Measurements from ENCODE around the gene CGN. TPM values are rescaled to one million over a fixed set of nuclear protein-coding genes. Genes with fewer than 3 reads are reported as not detected.

The CGN gene
- total and polyA plus RNA-seq, 2 donors (not counting 1 experiment from before 2014, with no cell fraction given) = 0.22 to 0.81 TPM

DNA sequence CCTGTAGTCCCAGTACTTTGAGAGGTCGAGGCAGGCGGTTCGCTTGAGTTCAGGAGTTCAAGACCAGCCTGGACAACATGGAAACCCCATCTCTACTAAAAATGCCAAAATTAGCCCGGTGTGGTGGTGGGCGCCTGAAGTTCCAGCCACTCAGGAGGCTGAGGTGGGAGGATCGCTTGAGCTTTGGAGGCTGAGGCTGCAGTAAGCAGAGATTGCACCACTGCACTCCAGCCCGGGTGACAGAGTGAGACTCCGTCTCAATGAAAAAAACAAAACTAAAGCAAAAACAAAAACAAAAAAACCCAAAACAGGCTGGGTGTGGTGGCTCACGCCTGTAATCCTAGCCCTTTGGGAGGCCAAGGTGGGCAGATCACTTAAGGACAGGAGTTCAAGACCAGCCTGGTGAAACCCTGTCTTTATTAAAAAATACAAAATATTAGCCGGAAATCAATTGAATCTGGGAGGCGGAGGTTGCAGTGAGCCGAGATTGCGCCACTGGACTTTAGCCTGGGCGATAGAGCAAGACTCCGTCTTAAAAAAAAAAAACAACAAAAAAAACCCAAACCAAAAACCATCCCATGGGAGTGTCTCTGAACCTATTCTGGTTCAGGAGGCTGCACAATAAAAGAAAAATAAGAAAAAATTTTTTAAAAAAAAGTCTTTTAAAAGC is 1.7 kb upstream of the CGN start:
- Histone ChIP-seq H4K20me1 (ENCODE audit: control insufficient read depth, insufficient read depth, low read length, poor library complexity, severe bottlenecking) (no peaks in the 10 kb centered on the region), H3K9me3 (ENCODE audit: control extremely low read depth in 1 of 3, control insufficient read depth in 2 of 3, insufficient read depth in 1 of 3, low read length in 2 of 3) (no peaks in the 10 kb centered on the region), H3K9ac (ENCODE audit: low read length) (no peak overlapping the region), H3K36me3 (replicated peaks in 1 of 2; ENCODE audit: control extremely low read depth in 1 of 2, control insufficient read depth in 1 of 2, extremely low read depth in 1 of 2, insufficient read depth in 2 of 2, low read length in 1 of 2) (no peaks in the 10 kb centered on the region), H3K27ac (ENCODE audit: low read length in 2 of 2) (no peak overlapping the region), H3K4me2 (replicated peaks; ENCODE audit: low read depth, low read length, poor library complexity, severe bottlenecking) (no peak overlapping the region), H3K79me2 (ENCODE audit: control insufficient read depth, insufficient read depth, low read length) (no peaks in the 10 kb centered on the region), H2AFZ (ENCODE audit: insufficient read depth, low read depth, low read length, poor library complexity, severe bottlenecking) (no peak overlapping the region), H3K4me1 (ENCODE audit: control insufficient read depth in 2 of 2, insufficient read depth in 2 of 2, low read length in 2 of 2) (peaks cover 16 to 23% of the 10 kb centered on the region in 2 donors), H3K4me3 (ENCODE audit: control extremely low read depth in 1 of 5, extremely low read depth in 1 of 5, insufficient read depth in 1 of 5, low read depth in 2 of 5, low read length in 4 of 5) (no peak overlapping the region), H3K27me3 (replicated peaks in 1 of 4; ENCODE audit: control extremely low read depth in 1 of 4, control insufficient read depth in 3 of 4, insufficient read depth in 4 of 4, low read length in 3 of 4) (peaks cover 0 to 12% (median 2%) of the 10 kb centered on the region in 4 experiments)
- CTCF ChIA-PET = interaction anchor here (2.1 kb wide), 1 partner anchor 65 kb away, joined by 8 read pairs; no protein-coding TSS in a partner anchor
- TF ChIP-seq CTCF (IDR thresholded peaks at IDR 0.05) = no peak
- no peak for TF ChIP-seq EZH2 (IDR thresholded peaks at IDR 0.05; ENCODE audit: borderline replicate concordance, insufficient read depth, low read depth, low read length, poor library complexity, severe bottlenecking)
- Mint-ChIP-seq H3K4me3 (no peak overlapping the region), H3K9me3 (ENCODE audit: insufficient read depth) (no peaks in the 10 kb centered on the region), H3K27ac (no peak overlapping the region), H3K27me3 (no peaks in the 10 kb centered on the region), H3K4me1 (peaks cover 15% of the 10 kb centered on the region)
- ATAC-seq (ENCODE audit: low read depth) (no peak), DNase-seq (no peak)
- intact Hi-C loops (cut with micrococcal nuclease) = no loop called here
- POLR2A ChIA-PET = no interaction called here
- 91% methylated on average over 14 of the region's 15 CpGs for WGBS (ENCODE audit: insufficient coverage)

GRCh38 chr1:151510020-151510405 is 1.2 kb upstream of the CGN start:
- CTCF ChIA-PET = interaction anchor here (1.2 to 2.1 kb wide), 2 partner anchors 29 to 65 kb away, joined by 3 to 8 read pairs; no protein-coding TSS in a partner anchor
- no peaks in the 10 kb centered on the region for H3K9me3 ChIP-seq (ENCODE audit: control extremely low read depth in 1 of 3, control insufficient read depth in 2 of 3, insufficient read depth in 1 of 3, low read length in 2 of 3)
- H3K9me3 Mint-ChIP-seq (ENCODE audit: insufficient read depth) = no peaks in the 10 kb centered on the region
- no peak overlapping the region for H3K27ac Mint-ChIP-seq
- ATAC-seq (ENCODE audit: low read depth) (no peak), DNase-seq (no peak)
- peaks cover 16 to 23% of the 10 kb centered on the region in 2 donors for H3K4me1 ChIP-seq (ENCODE audit: control insufficient read depth in 2 of 2, insufficient read depth in 2 of 2, low read length in 2 of 2)
- no peaks in the 10 kb centered on the region for H3K36me3 ChIP-seq (replicated peaks in 1 of 2; ENCODE audit: control extremely low read depth in 1 of 2, control insufficient read depth in 1 of 2, extremely low read depth in 1 of 2, insufficient read depth in 2 of 2, low read length in 1 of 2)
- peaks cover 0 to 12% (median 2%) of the 10 kb centered on the region in 4 experiments for H3K27me3 ChIP-seq (replicated peaks in 1 of 4; ENCODE audit: control extremely low read depth in 1 of 4, control insufficient read depth in 3 of 4, insufficient read depth in 4 of 4, low read length in 3 of 4)
- H3K27ac ChIP-seq (ENCODE audit: low read length in 2 of 2) = no peak overlapping the region
- WGBS (ENCODE audit: insufficient coverage) = 86% methylated on average over 1 of the region's 9 CpGs
- POLR2A ChIA-PET = no interaction called here
- no peak overlapping the region for H3K9ac ChIP-seq (ENCODE audit: low read length)
- H2AFZ ChIP-seq (ENCODE audit: insufficient read depth, low read depth, low read length, poor library complexity, severe bottlenecking) = peak overlapping the region; percentile 95
- H3K4me1 Mint-ChIP-seq = peaks cover 15% of the 10 kb centered on the region
- TF ChIP-seq CTCF (IDR thresholded peaks at IDR 0.05) (no peak), EZH2 (IDR thresholded peaks at IDR 0.05; ENCODE audit: borderline replicate concordance, insufficient read depth, low read depth, low read length, poor library complexity, severe bottlenecking) (no peak)
- peak overlapping the region; percentile 100 for H3K4me2 ChIP-seq (replicated peaks; ENCODE audit: low read depth, low read length, poor library complexity, severe bottlenecking)
- H3K27me3 Mint-ChIP-seq = no peaks in the 10 kb centered on the region
- H3K79me2 ChIP-seq (ENCODE audit: control insufficient read depth, insufficient read depth, low read length) = no peaks in the 10 kb centered on the region
- H4K20me1 ChIP-seq (ENCODE audit: control insufficient read depth, insufficient read depth, low read length, poor library complexity, severe bottlenecking) = no peaks in the 10 kb centered on the region
- intact Hi-C loops (cut with micrococcal nuclease) = no loop called here
- H3K4me3 ChIP-seq (ENCODE audit: control extremely low read depth in 1 of 5, extremely low read depth in 1 of 5, insufficient read depth in 1 of 5, low read depth in 2 of 5, low read length in 4 of 5) = no peak overlapping the region
- H3K4me3 Mint-ChIP-seq = peak overlapping the region; percentile 96
